A673 (cell line): ENCODE data around the gene RASGEF1C.

Source experiments
- CTCF ChIP-seq: fragments of 300-800, 200-600 bp; sonication (generic); conservative IDR thresholded peaks from 2 replicates; pipeline ENCODE4 v1.5.1; 2017; ENCODE audit warnings: low read depth, mild to moderate bottlenecking, antibody characterized with exemption, low read length, moderate library complexity, mixed read lengths
- EZH2 ChIP-seq: fragments of 200-600 bp; sonication (generic); IDR thresholded peaks from 2 replicates; pipeline ENCODE4 v1.6.1; 2017; ENCODE audit warnings: borderline replicate concordance, low read depth, mild to moderate bottlenecking, mixed read lengths, antibody characterized with exemption, low read length; ENCODE audit not compliant: poor library complexity, severe bottlenecking

DNA sequence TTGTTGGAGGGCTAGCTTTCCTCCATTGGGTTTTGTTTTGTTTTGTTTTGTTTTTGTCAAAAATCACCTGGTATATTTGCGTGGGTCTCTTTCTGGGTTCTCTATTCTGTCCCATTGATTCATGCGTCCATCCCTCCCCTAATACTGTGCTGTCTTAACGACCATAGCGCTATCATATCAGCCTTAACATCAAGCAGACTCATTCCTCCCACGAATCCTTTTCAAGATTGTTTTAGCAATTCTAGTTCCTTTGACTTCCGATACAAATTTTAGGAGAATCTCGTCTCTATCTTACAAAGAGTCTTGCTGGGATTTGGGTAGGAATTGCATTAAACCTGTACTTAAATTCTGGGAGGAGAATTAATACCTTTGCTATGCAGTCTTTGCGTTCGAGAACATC is 106.4 kb downstream of the RASGEF1C start:
- TF ChIP-seq CTCF (no peak), EZH2 (no peak)
